ENCODE results near the gene OR52I1. TPM values are rescaled to one million over a fixed set of nuclear protein-coding genes. Genes with fewer than 3 reads are reported as not detected.

Gene OR52I1
- total RNA-seq, 1 donor from 2014 or later, result not detected

- Mint-ChIP-seq H3K4me1 (no peaks in the 10 kb centered on the region), H3K27ac (ENCODE audit: unreplicated experiment) (no peak overlapping the region), H3K4me3 (no peak overlapping the region), H3K9me3 (no peaks in the 10 kb centered on the region), H3K36me3 (ENCODE audit: low read depth) (no peaks in the 10 kb centered on the region), H3K27me3 (ENCODE audit: low read depth) (peaks cover 5% of the 10 kb centered on the region)
- no peak for DNase-seq (ENCODE audit: low read depth, low spot score)
- no peak for TF ChIP-seq CTCF (conservative IDR thresholded peaks at IDR 0.05)
These were observed 43.8 kb downstream of the OR52I1 start for GRCh38 chr11:4637662-4638047.

GRCh38 chr11:4639931-4640330 is 46.1 kb downstream of the OR52I1 start:
- no peak for TF ChIP-seq CTCF (conservative IDR thresholded peaks at IDR 0.05)
- no peaks in the 10 kb centered on the region for H3K4me1 Mint-ChIP-seq
- DNase-seq (ENCODE audit: low read depth, low spot score), result no peak
- no peak overlapping the region for H3K4me3 Mint-ChIP-seq
- H3K36me3 Mint-ChIP-seq (ENCODE audit: low read depth), result no peaks in the 10 kb centered on the region
- no peaks in the 10 kb centered on the region for H3K9me3 Mint-ChIP-seq
- no peak overlapping the region for H3K27ac Mint-ChIP-seq (ENCODE audit: unreplicated experiment)
- peaks cover 10% of the 10 kb centered on the region for H3K27me3 Mint-ChIP-seq (ENCODE audit: low read depth)

- DNase-seq (ENCODE audit: low read depth, low spot score), result no peak
- Mint-ChIP-seq H3K4me1 (no peaks in the 10 kb centered on the region), H3K27me3 (ENCODE audit: low read depth) (peaks cover 10% of the 10 kb centered on the region), H3K36me3 (ENCODE audit: low read depth) (no peaks in the 10 kb centered on the region), H3K27ac (ENCODE audit: unreplicated experiment) (no peak overlapping the region), H3K9me3 (no peaks in the 10 kb centered on the region), H3K4me3 (no peak overlapping the region)
- no peak for TF ChIP-seq CTCF (conservative IDR thresholded peaks at IDR 0.05)
These were observed 47.7 kb downstream of the OR52I1 start for GRCh38 chr11:4641501-4641900.

GRCh38 chr11:4642043-4642442 is 48.2 kb downstream of the OR52I1 start:
- TF ChIP-seq CTCF (conservative IDR thresholded peaks at IDR 0.05), result no peak
- H3K27me3 Mint-ChIP-seq (ENCODE audit: low read depth), result peaks cover 10% of the 10 kb centered on the region
- H3K4me1 Mint-ChIP-seq, result no peaks in the 10 kb centered on the region
- H3K36me3 Mint-ChIP-seq (ENCODE audit: low read depth), result no peaks in the 10 kb centered on the region
- no peak overlapping the region for H3K4me3 Mint-ChIP-seq
- no peak for DNase-seq (ENCODE audit: low read depth, low spot score)
- no peak overlapping the region for H3K27ac Mint-ChIP-seq (ENCODE audit: unreplicated experiment)
- no peaks in the 10 kb centered on the region for H3K9me3 Mint-ChIP-seq

- Mint-ChIP-seq H3K9me3 (no peaks in the 10 kb centered on the region), H3K27ac (ENCODE audit: unreplicated experiment) (no peak overlapping the region), H3K27me3 (ENCODE audit: low read depth) (peaks cover 11% of the 10 kb centered on the region), H3K4me3 (no peak overlapping the region), H3K4me1 (no peaks in the 10 kb centered on the region), H3K36me3 (ENCODE audit: low read depth) (no peaks in the 10 kb centered on the region)
- no peak for DNase-seq (ENCODE audit: low read depth, low spot score)
- TF ChIP-seq CTCF (conservative IDR thresholded peaks at IDR 0.05), result no peak
These were observed 49.2 kb downstream of the OR52I1 start for GRCh38 chr11:4643076-4643475.

- TF ChIP-seq CTCF (conservative IDR thresholded peaks at IDR 0.05), result no peak
- H3K27ac Mint-ChIP-seq (ENCODE audit: unreplicated experiment), result peak within 1 kb of the TSS; percentile 83
- H3K4me1 Mint-ChIP-seq, result no peaks in the 10 kb centered on the region
- H3K4me3 Mint-ChIP-seq, result no peak within 1 kb of the TSS
- no peak for DNase-seq (ENCODE audit: low read depth, low spot score)
- H3K27me3 Mint-ChIP-seq (ENCODE audit: low read depth), result peaks cover 13% of the 10 kb centered on the region
- H3K36me3 Mint-ChIP-seq (ENCODE audit: low read depth), result no peaks in the 10 kb centered on the region
- no peaks in the 10 kb centered on the region for H3K9me3 Mint-ChIP-seq
These were observed 49.8 kb downstream of the OR52I1 start, which contains the start of gene OR51E1 for GRCh38 chr11:4643682-4644081. TSS of gene OR51E1 (plus strand) at chr11:4643982. CDS start at chr11:4652527, 8,545 bp downstream.
